ENCODE measurements around the gene KIAA2012. TPM values are rescaled to one million over a fixed set of nuclear protein-coding genes. Genes with fewer than 3 reads are reported as not detected.
A peak's percentile ranks its signal among the peaks of the same experiment; 100 is the strongest.

The KIAA2012 gene
- total and polyA plus RNA-seq, 2 of the 8 experiments (the other 6 are each of a cell fraction or from before 2014, with no cell fraction given) = not detected

- FAIRE-seq (no peak), DNase-seq (ENCODE audit: low read depth in 1 of 2, low spot score in 2 of 2) (no peak)
- no peak overlapping the region for H3K14ac ChIP-seq (ENCODE audit: insufficient read length)
- no peaks in the 10 kb centered on the region for H3K9me3 ChIP-seq (ENCODE audit: insufficient read depth in 2 of 2, low read depth in 1 of 2, low read length in 1 of 2)
- 0 out of 2 replicates have a peak overlapping the region, but pooled peaks have one; percentile 90 for H2BK15ac ChIP-seq (ENCODE audit: low read length)
- H2BK120ac ChIP-seq (replicated peaks; ENCODE audit: low read depth, low read length) = no peak overlapping the region
- H3K4me3 ChIP-seq (ENCODE audit: extremely low read depth in 1 of 4, insufficient read depth in 2 of 4, low read depth in 3 of 4, low read length in 4 of 4) = peak overlapping the region in 3 of 4 experiments; percentile 6 to 20 (median 10); a peak in 3 of 8 replicates
- no peak overlapping the region for H3K4ac ChIP-seq (replicated peaks; ENCODE audit: insufficient read length, low read depth, low read length)
- peak overlapping the region; percentile 48; the same call in 1 of the 2 replicates for H3K18ac ChIP-seq (ENCODE audit: extremely low read depth, low read length)
- H3K23me2 ChIP-seq (ENCODE audit: low read depth, low read length) = no peaks in the 10 kb centered on the region
- H3K36me3 ChIP-seq (ENCODE audit: control insufficient read depth in 2 of 4, insufficient read depth in 4 of 4, low read length in 3 of 4) = no peaks in the 10 kb centered on the region
- no peak overlapping the region for H2BK5ac ChIP-seq (ENCODE audit: low read depth, low read length)
- no peaks in the 10 kb centered on the region for H4K20me1 ChIP-seq (replicated peaks in 1 of 2; ENCODE audit: control insufficient read depth in 1 of 2, insufficient read depth in 2 of 2, low read length in 2 of 2)
- 71% methylated on average over 17 of the region's 17 CpGs; no CpG with 5 or more reads in 1 of the 2 experiments for WGBS, 2 experiments (ENCODE audit: extremely low coverage in 1 of 2, insufficient coverage in 1 of 2, insufficient read length in 1 of 2, insufficient replicate concordance in 2 of 2, low coverage in 1 of 2, low lambda C conversion rate in 2 of 2, missing lambda C conversion rate in 1 of 2)
- H3K4me1 ChIP-seq (replicated peaks in 1 of 4; ENCODE audit: control insufficient read depth in 3 of 4, insufficient read depth in 4 of 4, low read length in 3 of 4) = peaks cover 5 to 21% (median 11%) of the 10 kb centered on the region in 4 experiments; a peak in 5 of 7 replicates
- H3K27ac ChIP-seq (ENCODE audit: low read depth, low read length) = no peak overlapping the region
- peak overlapping the region; percentile 1; the same call in 1 of the 2 replicates for H4K8ac ChIP-seq (ENCODE audit: extremely low read depth, insufficient read depth, low read length)
- no peak overlapping the region for H2AK5ac ChIP-seq (ENCODE audit: low read depth, low read length)
- H3K79me1 ChIP-seq (ENCODE audit: low read depth, low read length) = no peaks in the 10 kb centered on the region
- H2AFZ ChIP-seq (ENCODE audit: low read length) = peak overlapping the region; percentile 86
- H3K79me2 ChIP-seq (ENCODE audit: control insufficient read depth in 1 of 2, insufficient read depth in 2 of 2, low read length in 2 of 2) = no peaks in the 10 kb centered on the region
- ChIA-PET POLR2A (ENCODE audit: partially characterized antibody) (interaction anchor here (0.8 to 1.3 kb wide), 3 partner anchors 9 to 118 kb away, joined by 3 to 5 read pairs (median 3); no protein-coding TSS in a partner anchor), CTCF (ENCODE audit: partially characterized antibody) (interaction anchor here (0.6 to 3.1 kb wide), 18 partner anchors 9 to 464 kb away, joined by 3 to 11 read pairs (median 3); partner anchors contain the start of gene KIAA2012)
- no peak overlapping the region for H3K23ac ChIP-seq (ENCODE audit: insufficient read length)
- peak overlapping the region; percentile 42 for H4K91ac ChIP-seq (replicated peaks; ENCODE audit: insufficient read length, low read length)
- peak overlapping the region; percentile 44; the same call in 1 of the 2 replicates for H2BK12ac ChIP-seq (ENCODE audit: low read depth, low read length)
- H2BK20ac ChIP-seq (ENCODE audit: low read length) = no peak overlapping the region
- H4K5ac ChIP-seq (ENCODE audit: insufficient read length, low read depth, low read length) = no peak overlapping the region
- H3K56ac ChIP-seq (replicated peaks; ENCODE audit: insufficient read length, low read depth, low read length) = no peak overlapping the region
- peaks cover 0 to 2% (median 0%) of the 10 kb centered on the region in 4 experiments; a peak in 1 of 7 replicates for H3K27me3 ChIP-seq (replicated peaks in 1 of 4; ENCODE audit: control insufficient read depth in 3 of 4, extremely low read depth in 1 of 4, insufficient read depth in 3 of 4, low read length in 3 of 4)
- peak overlapping the region; percentile 39; a peak in 2 of 4 replicates for H3K4me2 ChIP-seq (ENCODE audit: insufficient read depth in 1 of 2, low read depth in 2 of 2, low read length in 2 of 2)
- no peak overlapping the region for H3K9ac ChIP-seq (replicated peaks in 1 of 4; ENCODE audit: extremely low read depth in 1 of 4, low read depth in 3 of 4, low read length in 3 of 4)
- no peak for TF ChIP-seq SIRT6 (IDR thresholded peaks at IDR 0.05; ENCODE audit: low read length)
- TF ChIP-seq KDM5A (IDR thresholded peaks at IDR 0.05; ENCODE audit: low read length) = no peak
- TF ChIP-seq SIN3A (conservative IDR thresholded peaks at IDR 0.05 in 1 of 2, IDR thresholded peaks at IDR 0.05 in 1 of 2; ENCODE audit: low read depth in 1 of 2, low read length in 2 of 2) = no peak
Observed at GRCh38 chr2:202148515-202149154, 75.6 kb downstream of the KIAA2012 start.

Data from H1 (cell line).